GM19463 (cell line): ENCODE measurements around the gene KCNH3.

Source experiments
- ATAC-seq: cut with Tn5 transposase; IDR thresholded peaks from one replicate; pipeline ENCODE4 v1.9.1; 2021; ENCODE audit warnings: mild to moderate bottlenecking, moderate library complexity; ENCODE audit not compliant: unreplicated experiment

Gene KCNH3

DNA sequence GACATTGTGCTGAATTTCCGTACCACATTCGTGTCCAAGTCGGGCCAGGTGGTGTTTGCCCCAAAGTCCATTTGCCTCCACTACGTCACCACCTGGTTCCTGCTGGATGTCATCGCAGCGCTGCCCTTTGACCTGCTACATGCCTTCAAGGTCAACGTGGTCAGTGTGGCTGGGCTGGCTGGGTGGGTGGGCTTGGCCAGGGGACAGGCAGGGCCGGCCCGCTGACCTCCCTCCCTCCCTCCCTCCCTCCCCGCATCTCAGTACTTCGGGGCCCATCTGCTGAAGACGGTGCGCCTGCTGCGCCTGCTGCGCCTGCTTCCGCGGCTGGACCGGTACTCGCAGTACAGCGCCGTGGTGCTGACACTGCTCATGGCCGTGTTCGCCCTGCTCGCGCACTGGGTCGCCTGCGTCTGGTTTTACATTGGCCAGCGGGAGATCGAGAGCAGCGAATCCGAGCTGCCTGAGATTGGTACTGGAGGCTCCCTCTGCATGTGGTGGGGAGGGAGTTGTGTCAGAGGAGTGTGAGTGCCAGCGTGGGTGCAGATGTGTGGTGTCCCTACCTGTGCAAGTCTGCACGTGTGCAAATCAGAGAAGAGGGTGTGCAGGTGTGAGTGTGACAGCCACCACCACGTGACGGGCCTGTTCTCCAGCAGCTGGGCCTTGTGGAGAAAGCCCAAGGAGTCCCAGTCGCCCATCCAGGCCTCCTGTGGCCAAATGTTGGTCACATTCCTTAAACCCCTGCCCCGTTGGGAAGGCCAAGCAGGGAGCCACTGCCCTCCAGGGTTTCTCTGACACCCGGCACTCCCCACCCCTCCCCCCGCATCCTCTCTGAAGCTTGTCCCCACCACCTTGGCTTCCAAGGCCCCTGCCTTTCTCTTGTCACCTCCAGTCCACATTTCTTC lies 5.3 kb downstream of the KCNH3 start:
- ATAC-seq = no peak

DNA sequence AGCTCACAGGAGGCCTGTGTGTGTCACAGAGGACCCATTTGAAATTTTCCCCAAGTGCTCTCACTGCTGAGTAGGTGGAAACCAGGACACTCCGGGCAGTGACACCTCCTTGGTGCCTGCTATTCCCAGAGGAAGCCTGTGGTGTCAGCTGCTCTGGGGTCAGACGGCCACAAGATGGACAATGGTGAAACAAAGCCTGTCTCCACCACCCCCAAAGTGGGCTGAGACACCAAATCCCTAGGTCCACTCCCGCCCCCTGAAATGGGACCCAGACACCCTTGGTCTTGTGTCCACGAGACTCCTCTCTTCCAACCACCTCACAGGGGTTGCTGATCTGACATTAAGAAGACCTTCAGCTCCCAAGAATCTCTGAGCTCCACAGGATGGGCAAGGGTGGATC lies 7.0 kb downstream of the KCNH3 start:
- ATAC-seq = no peak

DNA sequence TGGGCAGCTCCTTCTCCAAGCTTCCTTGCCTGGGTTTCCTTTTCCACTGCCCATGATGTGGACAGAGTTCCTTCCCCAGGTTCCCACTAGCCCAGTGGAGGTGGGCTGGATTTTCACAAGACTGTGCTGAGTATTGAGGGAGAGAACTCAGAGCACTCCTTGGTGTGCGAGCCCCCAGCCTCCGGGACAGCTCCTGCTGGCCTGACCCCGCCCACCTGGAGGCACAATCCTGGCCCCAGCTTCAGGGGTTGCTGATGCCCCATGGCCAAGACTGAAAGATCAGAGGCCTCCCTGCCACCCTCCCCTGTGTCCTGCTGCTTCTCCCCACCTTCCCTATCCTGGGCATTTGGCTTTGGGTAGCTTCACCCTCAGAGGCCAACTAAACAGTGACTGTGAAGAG lies 7.7 kb downstream of the KCNH3 start:
- no peak for ATAC-seq

DNA sequence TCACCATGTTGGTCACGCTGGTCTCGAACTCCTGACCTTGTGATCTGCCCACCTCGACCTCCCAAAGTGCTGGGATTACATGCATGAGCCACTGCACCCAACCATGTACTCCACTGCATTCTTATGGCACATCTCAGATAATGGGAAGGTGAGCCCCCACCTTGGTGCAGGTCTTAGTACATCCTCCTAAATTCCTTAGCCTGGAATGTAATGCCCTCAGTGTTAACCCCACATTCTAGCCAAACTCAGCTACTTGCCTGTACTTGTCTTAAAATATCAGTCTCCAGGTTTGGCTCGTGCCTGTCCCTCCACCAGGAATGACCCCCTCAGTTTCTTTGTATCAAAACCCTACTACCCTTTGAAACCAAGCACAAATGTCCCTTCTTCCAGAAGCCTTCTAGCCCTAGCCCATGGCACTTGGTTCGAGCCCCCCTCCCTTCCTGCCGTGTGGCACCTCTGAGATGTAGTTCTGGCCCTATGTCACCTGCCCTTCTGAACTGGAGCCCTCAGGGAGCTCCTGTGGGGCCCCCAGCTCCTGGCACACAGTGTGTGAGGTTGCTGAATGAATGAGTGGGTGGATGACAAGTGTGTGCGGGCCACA lies 8.4 kb downstream of the KCNH3 start:
- no peak for ATAC-seq

DNA sequence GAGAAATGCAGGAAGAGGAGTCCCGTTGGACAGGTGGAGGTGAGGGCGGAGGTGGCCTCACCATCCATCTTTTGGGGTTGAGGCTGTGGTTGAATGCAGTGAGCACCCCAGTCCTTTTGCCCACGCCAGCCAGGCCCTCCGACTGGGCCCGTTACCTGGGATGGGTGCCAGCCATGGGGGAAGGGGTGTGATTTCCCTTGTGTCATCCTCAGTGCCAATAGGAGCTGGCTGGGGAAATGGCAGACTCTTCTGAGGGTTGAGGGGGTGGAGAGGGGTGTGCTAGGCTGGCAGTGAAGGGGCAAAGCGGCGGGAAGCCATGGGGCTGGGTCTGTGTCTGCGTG lies 9.6 kb downstream of the KCNH3 start:
- no peak for ATAC-seq

DNA sequence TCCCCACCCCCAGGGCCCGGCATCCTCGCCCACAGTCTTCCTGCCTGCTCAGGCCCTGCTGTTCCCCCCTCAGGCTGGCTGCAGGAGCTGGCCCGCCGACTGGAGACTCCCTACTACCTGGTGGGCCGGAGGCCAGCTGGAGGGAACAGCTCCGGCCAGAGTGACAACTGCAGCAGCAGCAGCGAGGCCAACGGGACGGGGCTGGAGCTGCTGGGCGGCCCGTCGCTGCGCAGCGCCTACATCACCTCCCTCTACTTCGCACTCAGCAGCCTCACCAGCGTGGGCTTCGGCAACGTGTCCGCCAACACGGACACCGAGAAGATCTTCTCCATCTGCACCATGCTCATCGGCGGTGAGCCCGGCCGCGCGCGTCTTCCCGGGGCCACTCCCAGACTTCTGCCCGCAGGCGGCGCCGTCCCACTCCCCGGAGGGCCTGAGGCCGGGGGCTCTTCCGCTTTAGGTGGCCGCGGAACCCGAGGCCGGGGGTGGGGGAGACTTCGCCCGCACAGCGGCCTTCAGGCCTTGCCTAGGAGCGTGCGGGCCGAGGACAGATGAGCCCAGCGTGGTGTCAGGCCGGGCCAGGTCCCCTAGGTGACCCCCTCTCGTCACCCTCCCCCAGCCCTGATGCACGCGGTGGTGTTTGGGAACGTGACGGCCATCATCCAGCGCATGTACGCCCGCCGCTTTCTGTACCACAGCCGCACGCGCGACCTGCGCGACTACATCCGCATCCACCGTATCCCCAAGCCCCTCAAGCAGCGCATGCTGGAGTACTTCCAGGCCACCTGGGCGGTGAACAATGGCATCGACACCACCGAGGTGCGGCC lies 10.2 kb downstream of the KCNH3 start:
- no peak for ATAC-seq

DNA sequence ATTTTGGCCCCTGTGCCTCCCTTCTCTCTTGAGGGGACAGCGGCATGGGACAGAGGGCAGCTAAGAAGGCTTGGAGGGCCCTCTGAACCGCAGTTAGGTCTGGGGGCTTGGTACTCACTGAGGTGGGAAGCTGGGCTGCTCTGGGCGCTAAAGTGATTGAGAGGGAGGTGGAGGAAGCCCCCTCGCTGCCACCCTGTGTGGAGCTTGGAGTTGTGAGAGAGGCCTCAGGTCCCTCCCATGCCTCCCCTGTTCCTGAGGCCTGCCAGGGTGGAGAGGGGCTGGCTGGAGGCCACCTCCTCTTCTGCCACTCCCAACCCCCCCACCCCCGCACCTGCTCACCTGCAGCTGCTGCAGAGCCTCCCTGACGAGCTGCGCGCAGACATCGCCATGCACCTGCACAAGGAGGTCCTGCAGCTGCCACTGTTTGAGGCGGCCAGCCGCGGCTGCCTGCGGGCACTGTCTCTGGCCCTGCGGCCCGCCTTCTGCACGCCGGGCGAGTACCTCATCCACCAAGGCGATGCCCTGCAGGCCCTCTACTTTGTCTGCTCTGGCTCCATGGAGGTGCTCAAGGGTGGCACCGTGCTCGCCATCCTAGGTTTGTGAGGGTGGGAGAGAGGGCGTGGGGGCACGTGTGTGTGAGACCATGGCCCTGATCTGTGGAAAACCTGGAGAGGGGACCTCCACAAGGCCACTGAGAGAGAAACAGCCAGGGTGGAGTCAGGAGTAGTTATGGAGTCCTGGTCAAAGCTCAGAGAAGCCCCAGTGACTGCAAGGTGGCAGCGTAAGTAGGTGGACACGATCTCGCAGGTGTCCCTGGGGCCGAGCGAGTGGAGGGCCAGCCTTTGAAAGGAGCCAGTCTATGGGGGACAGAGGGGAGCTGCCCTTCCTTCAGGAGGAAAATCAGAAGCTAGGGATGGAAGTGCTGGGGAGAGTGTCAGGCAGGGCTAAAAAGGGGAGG lies 11.2 kb downstream of the KCNH3 start:
- ATAC-seq = no peak

DNA sequence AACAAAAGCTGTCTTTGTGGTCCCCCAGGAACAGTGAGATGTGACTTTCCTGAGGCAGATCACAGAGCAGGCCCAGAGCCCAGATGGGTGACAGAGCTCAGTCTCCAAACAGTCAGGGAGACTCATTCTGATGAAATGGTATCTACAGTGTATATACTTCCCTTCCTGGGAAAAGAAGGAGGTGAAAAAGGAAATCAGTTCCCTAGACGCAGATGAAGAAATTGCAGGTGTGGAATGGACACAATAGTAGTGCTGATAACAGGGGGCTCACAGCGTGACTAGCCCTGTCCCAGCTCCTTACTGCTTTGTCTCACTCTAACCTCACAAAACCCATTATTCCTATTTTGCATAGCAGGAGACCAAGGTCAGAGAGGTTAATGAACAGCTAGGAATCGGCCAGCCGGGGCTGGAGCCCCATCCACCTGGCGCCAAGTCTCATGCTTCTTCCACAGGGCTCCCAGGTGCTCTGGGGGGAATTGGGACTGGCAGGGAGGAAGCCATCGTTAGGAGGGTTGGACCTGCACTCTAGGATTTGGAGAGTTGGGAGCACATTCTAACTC lies 11.9 kb downstream of the KCNH3 start:
- ATAC-seq = no peak

DNA sequence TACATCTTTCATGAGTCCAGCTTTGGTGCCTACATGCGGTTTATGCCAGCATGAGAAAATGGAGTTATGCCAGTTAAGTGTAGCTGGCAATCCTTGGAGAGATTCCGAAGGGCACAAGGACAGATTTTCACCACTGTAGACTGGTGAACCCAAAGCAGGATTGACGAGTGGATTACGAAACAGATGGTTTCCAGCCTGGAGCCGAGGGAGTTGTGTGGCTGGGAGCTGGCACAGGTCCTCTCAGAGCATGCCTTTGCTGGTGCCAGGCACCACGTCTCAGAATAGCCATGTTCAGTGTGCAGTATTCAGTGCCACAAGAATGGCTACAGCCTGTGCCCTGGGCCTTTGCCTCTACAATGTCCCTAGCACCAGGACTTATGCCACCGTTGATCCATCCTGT lies 13.2 kb downstream of the KCNH3 start:
- ATAC-seq = no peak

DNA sequence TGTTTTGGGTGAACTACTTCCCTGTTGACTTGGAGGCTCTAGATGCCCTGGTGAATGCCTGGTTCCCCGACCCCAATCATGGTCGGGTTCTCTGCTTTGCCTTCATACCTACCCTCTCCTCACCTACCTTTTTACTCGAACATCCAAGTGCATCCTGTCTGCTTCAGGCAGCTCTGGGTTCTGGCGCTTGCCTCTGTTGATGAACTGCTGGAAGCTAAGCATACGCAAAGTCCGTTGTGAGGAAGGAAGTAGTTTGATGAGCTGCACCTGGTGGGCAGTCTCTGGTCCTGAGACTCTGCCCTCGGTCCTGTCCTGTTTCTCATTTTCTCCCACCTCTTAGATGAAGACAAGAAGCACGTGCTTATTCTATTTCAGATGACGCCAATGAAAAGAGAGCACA lies 13.6 kb downstream of the KCNH3 start:
- no peak for ATAC-seq

DNA sequence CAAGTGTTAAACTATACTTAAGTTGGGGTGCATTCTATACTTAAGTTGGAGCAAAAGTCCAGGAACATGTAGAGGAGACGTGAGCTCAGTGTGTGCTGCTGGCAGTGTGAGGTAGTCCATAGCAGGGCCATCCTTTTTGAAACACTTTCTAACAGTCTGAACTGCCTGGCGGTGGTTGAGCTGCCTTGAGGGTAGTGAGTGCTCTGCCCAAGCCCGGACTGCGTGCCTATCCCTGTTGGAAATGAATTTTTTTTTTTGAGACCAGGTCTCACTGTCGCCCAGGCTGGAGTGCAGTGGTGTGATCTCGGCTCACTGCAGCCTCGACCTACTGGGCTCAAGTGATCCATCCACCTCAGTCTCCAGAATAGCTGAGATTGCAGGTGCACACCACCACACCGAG lies 14.1 kb downstream of the KCNH3 start:
- ATAC-seq = no peak

DNA sequence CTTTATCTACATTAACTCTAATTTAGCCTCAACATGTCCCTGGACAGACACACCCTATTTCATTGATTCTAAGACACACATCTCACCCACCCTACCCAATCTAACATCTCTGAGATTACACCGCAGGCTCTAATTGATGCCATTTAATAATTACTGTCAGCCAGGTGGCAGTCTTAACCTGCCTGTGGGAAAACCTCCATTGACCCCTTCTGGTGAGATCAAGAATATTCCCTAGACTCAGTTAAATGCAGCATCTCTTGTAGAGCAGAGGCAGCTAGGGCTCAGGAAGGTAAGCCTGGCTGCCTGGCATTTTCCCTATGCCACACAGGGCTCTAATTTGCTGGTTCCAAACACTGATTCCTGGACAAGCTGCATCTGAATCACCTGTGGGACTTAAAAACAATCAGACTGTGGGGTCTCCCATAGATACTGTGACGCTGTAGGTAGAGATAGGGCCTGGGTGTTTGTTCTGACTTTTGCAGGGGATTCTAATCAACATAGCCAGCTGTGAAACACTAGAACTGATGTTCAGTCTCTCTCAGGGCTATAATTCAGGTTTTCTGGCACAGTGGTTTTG lies 14.8 kb downstream of the KCNH3 start:
- no peak for ATAC-seq

DNA sequence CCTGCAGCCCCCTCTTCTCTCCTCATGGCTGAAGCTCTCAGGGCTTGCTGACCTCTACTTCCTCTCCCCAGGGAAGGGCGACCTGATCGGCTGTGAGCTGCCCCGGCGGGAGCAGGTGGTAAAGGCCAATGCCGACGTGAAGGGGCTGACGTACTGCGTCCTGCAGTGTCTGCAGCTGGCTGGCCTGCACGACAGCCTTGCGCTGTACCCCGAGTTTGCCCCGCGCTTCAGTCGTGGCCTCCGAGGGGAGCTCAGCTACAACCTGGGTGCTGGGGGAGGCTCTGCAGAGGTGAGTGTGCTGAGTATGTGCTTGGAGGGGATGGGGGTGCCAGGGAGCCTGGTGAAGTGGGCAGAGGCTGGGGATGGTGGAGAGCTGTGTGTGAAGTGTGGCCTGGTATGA lies 15.4 kb downstream of the KCNH3 start:
- ATAC-seq = no peak

DNA sequence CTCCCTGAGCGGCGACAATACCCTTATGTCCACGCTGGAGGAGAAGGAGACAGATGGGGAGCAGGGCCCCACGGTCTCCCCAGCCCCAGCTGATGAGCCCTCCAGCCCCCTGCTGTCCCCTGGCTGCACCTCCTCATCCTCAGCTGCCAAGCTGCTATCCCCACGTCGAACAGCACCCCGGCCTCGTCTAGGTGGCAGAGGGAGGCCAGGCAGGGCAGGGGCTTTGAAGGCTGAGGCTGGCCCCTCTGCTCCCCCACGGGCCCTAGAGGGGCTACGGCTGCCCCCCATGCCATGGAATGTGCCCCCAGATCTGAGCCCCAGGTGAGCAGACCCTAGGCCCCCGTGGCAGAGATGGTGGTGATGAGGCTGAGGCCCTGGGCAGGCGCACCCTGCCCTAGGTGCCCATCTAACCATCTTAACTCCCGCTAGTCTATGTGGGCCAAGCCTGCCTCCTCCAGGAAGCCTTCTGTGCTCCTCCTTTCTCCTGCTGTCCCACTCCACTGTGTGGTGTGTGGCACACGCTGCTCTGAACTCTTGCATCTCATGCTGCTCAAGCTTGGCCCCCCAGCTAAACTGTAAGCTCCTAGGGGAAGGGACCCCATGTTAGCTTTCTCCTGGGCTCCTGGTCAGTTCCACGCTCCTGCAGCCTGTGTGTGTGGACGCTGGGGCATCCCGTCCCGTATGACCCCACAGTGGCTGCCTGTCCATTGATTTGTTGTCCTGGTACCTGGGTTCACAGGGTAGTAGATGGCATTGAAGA lies 17.0 kb downstream of the KCNH3 start:
- no peak for ATAC-seq

DNA sequence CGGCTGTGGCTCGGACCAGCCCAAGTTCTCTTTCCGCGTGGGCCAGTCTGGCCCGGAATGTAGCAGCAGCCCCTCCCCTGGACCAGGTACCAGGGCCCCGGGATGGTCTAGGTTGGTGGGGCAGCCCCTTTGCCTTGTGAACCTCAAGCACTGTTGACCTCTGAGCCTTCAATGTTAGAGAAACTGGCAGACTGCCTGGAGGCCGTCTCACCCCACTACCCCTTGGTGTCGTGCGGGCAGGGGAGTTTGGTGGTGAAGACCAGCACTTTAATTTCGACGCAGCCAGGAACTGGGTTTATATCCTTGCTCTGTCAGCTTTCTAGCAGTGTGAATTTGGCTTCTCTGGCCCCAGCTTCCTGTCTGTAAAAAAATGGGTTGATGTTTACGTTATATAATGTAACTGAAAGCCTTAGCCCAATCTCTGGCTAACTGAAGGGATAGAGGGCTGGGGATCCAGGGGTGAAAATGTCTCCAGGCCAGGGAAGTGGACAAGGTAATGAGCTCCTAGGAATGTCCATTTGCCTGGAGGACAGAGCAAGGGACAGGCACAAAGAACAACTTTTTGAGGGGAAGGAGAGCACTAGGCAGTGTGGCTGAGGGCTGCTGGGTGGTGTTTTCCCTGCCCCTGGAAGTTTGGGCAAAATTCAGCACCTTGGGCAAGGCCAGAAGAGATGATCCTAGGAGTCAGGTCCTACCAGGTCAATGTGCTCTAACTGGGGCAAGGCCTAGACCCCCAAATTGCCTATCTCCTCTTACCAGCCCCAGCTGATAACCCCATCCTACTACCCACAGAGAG lies 17.8 kb downstream of the KCNH3 start:
- ATAC-seq = no peak

DNA sequence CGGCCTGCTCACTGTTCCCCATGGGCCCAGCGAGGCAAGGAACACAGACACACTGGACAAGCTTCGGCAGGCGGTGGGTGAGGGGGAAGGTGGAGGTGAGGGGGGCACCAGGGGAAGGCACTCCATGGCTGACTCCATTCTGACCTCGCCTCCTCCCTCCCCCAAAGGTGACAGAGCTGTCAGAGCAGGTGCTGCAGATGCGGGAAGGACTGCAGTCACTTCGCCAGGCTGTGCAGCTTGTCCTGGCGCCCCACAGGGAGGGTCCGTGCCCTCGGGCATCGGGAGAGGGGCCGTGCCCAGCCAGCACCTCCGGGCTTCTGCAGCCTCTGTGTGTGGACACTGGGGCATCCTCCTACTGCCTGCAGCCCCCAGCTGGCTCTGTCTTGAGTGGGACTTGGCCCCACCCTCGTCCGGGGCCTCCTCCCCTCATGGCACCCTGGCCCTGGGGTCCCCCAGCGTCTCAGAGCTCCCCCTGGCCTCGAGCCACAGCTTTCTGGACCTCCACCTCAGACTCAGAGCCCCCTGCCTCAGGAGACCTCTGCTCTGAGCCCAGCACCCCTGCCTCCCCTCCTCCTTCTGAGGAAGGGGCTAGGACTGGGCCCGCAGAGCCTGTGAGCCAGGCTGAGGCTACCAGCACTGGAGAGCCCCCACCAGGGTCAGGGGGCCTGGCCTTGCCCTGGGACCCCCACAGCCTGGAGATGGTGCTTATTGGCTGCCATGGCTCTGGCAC lies 18.5 kb downstream of the KCNH3 start:
- ATAC-seq = no peak

DNA sequence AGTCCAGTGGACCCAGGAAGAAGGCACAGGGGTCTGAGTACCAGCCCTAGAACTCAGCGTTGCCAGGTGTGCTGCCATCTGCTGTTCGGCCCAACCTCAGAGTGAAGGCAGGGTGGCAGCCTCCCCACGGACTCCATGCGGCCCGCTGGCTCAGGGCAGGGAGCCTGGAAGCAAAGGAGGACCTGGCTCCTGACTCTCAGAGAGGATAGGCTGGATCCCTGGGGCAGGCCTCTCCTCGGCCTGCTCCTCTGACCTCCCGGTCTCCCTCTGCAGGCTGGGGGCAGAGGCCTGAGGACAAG lies 19.0 kb downstream of the KCNH3 start:
- ATAC-seq = no peak

DNA sequence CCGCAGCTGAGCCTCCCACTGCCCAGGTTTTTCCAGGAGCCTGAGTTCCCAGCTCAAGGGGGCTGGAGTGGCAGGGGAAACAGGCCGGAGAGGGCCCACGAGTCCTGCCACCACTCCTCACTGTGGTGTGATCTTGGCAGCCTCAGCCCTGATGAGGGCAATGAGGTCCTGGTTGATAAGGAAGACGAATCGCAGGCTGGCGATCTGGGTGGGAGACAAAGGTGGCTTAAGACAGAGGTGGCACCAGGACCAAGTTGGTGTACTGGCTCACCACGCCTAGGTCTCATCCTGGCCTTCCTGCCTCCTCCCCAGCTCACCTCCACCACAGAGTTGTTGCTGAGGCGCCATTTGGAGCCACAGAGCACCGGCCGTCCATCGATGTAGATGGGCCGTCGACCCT lies 19.7 kb downstream of the KCNH3 start:
- no peak for ATAC-seq
